ENCODE data around the gene AFAP1L1. TPM values are rescaled to one million over a fixed set of nuclear protein-coding genes. Genes with fewer than 3 reads are reported as not detected.

The AFAP1L1 gene
- total and polyA plus RNA-seq, 9 of the 15 experiments (the other 6 are each of a cell fraction or from before 2014, with no cell fraction given): 0.01 to 0.12 (median 0.03) TPM; not detected in 4

GRCh38 chr5:149345147-149345891 lies 73.7 kb downstream of the AFAP1L1 start, which contains the start of gene GRPEL2 (continued):
- TF ChIP-seq ZNF583 (CRISPR knock-in tag; IDR thresholded peaks at IDR 0.05): no peak; the same call in 1 of the 2 replicates
- peak; percentile 77; the same call in 1 of the 2 replicates for TF ChIP-seq MYC (IDR thresholded peaks at IDR 0.05; ENCODE audit: low read depth, low read length)
- TF ChIP-seq MYC (CRISPR knock-in tag; IDR thresholded peaks at IDR 0.05; ENCODE audit: borderline replicate concordance, low read depth): peak; percentile 44; the same call in 1 of the 2 replicates
- TF ChIP-seq ZNF764 (CRISPR knock-in tag; IDR thresholded peaks at IDR 0.05; ENCODE audit: low read depth): no peak
- peak; percentile 96 to 98 for TF ChIP-seq FOXK2 (conservative IDR thresholded peaks at IDR 0.05 in 1 of 2, IDR thresholded peaks at IDR 0.05 in 1 of 2; ENCODE audit: low read depth in 2 of 2)
- TF ChIP-seq ZNF174 (CRISPR knock-in tag; IDR thresholded peaks at IDR 0.05): no peak
- TF ChIP-seq SUPT5H (IDR thresholded peaks at IDR 0.05): peak; percentile 96
- peak; percentile 47 for TF ChIP-seq TARDBP (IDR thresholded peaks at IDR 0.05)
- TF ChIP-seq ZBTB1 (CRISPR knock-in tag; IDR thresholded peaks at IDR 0.05; ENCODE audit: borderline replicate concordance, low read depth): no peak
- no peak for TF ChIP-seq USF2 (CRISPR knock-in tag; IDR thresholded peaks at IDR 0.05)
- TF ChIP-seq GTF2A2 (tag; IDR thresholded peaks at IDR 0.05): 0 out of 2 replicates have a peak, but pooled peaks have one; percentile 14
- no peak for TF ChIP-seq ZNF655 (CRISPR knock-in tag; IDR thresholded peaks at IDR 0.05)
- TF ChIP-seq HDAC6 (IDR thresholded peaks at IDR 0.05; ENCODE audit: low read depth, low read length): no peak
- TF ChIP-seq ZNF76 (CRISPR knock-in tag; IDR thresholded peaks at IDR 0.05; ENCODE audit: borderline replicate concordance): no peak
- TF ChIP-seq SMAD4 (CRISPR knock-in tag; conservative IDR thresholded peaks at IDR 0.05): no peak
- TF ChIP-seq SLC30A9 (CRISPR knock-in tag; IDR thresholded peaks at IDR 0.05): no peak
- TF ChIP-seq SIRT6 (IDR thresholded peaks at IDR 0.05; ENCODE audit: low read depth, low read length): no peak
- no peak for TF ChIP-seq RFX5 (IDR thresholded peaks at IDR 0.05; ENCODE audit: low read depth, low read length)
- TF ChIP-seq HCFC1 (IDR thresholded peaks at IDR 0.05; ENCODE audit: low read depth, low read length): peak; percentile 78
- TF ChIP-seq NR2C1 (IDR thresholded peaks at IDR 0.05): peak; percentile 78; the same call in 1 of the 2 replicates
- peak; percentile 87 for TF ChIP-seq NR2C1 (tag; IDR thresholded peaks at IDR 0.05)
- TF ChIP-seq SREBF2 (CRISPR knock-in tag; IDR thresholded peaks at IDR 0.05): no peak
- no peak for TF ChIP-seq CBFA2T2 (conservative IDR thresholded peaks at IDR 0.05)
- no peak; the same call in 1 of the 2 replicates for TF ChIP-seq DMBX1 (CRISPR knock-in tag; IDR thresholded peaks at IDR 0.05; ENCODE audit: borderline replicate concordance)
- TF ChIP-seq ZNF707 (CRISPR knock-in tag; conservative IDR thresholded peaks at IDR 0.05): no peak
- TF ChIP-seq STAG1 (CRISPR knock-in tag; IDR thresholded peaks at IDR 0.05; ENCODE audit: borderline replicate concordance): no peak
- TF ChIP-seq, protein P1, sequence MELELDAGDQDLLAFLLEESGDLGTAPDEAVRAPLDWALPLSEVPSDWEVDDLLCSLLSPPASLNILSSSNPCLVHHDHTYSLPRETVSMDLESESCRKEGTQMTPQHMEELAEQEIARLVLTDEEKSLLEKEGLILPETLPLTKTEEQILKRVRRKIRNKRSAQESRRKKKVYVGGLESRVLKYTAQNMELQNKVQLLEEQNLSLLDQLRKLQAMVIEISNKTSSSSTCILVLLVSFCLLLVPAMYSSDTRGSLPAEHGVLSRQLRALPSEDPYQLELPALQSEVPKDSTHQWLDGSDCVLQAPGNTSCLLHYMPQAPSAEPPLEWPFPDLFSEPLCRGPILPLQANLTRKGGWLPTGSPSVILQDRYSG (tag; conservative IDR thresholded peaks at IDR 0.05; ENCODE audit: low read depth): no peak
- no peak for TF ChIP-seq BDP1 (IDR thresholded peaks at IDR 0.05; ENCODE audit: insufficient read depth, insufficient read length)
- TF ChIP-seq ZNF431 (CRISPR knock-in tag; IDR thresholded peaks at IDR 0.05): no peak

Measured in K562 (cell line).